IMR-90 (cell line): ENCODE data around the gene LRRC2. TPM values are rescaled to one million over a fixed set of nuclear protein-coding genes. Genes with fewer than 3 reads are reported as not detected.
A peak's percentile ranks its signal among the peaks of the same experiment; 100 is the strongest.

ENCODE experiments used
- ATAC-seq: fragments of 200-7000 bp; cut with Tn5 transposase; 2 replicates; pipeline ENCODE4 v1.9.1; 2020; ENCODE audit warnings: low read depth, mild to moderate bottlenecking, moderate library complexity
- BruUV-seq: library from RNA; stranded (reverse); fragments of 400-500 nt; replicated peaks from 2 replicates; lab custom pipeline; 2021; lab: Mats Ljungman, UMichigan
- CTCF ChIA-PET: fragments of 300-600 bp; formaldehyde crosslinking; extraction: SDS; loops from one replicate; lab custom pipeline; 2021; ENCODE audit warnings: antibody characterized with exemption; lab: Yijun Ruan, JAX
- POLR2A ChIA-PET: fragments of 300-600 bp; sonication (Branson Sonifier 250); formaldehyde crosslinking; loops from one replicate; lab custom pipeline; 2022; ENCODE audit warnings: antibody characterized with exemption; ENCODE audit not compliant: unreplicated experiment; lab: Charles Lee
- DNase-seq: peaks from one replicate; pipeline ENCODE4 v3.0.0; 2013
- H2AFZ ChIP-seq: replicated peaks from 2 replicates; pipeline ENCODE3; 2013; ENCODE audit warnings: low read length, mild to moderate bottlenecking; ENCODE audit not compliant: poor library complexity
- H2AK5ac ChIP-seq: 2 replicates; pipeline ENCODE4 v1.6.1; 2013; ENCODE audit warnings: low read depth, low read length, inconsistent platforms
- H2AK9ac ChIP-seq: replicated peaks from 2 replicates; pipeline ENCODE3; 2013; ENCODE audit warnings: mild to moderate bottlenecking, low read depth, low read length, moderate library complexity; ENCODE audit not compliant: poor library complexity
- H2BK120ac ChIP-seq: 2 replicates; pipeline ENCODE4 v1.6.1; 2013; ENCODE audit warnings: low read depth, low read length, inconsistent platforms
- H2BK15ac ChIP-seq: 3 replicates; pipeline ENCODE4 v1.6.1; 2013; ENCODE audit warnings: low read depth, low read length, inconsistent platforms
- H2BK20ac ChIP-seq: 2 replicates; pipeline ENCODE4 v1.6.1; 2013; ENCODE audit warnings: low read depth, mild to moderate bottlenecking, inconsistent platforms, low read length, moderate library complexity
- H2BK5ac ChIP-seq: 2 replicates; pipeline ENCODE4 v1.6.1; 2013; ENCODE audit warnings: mild to moderate bottlenecking, low read depth, low read length, inconsistent platforms; ENCODE audit not compliant: poor library complexity, severe bottlenecking
- H3K14ac ChIP-seq: replicated peaks from 2 replicates; pipeline ENCODE4 v1.6.1; 2013; ENCODE audit warnings: low read depth, low read length, inconsistent platforms
- H3K18ac ChIP-seq: 2 replicates; pipeline ENCODE4 v1.6.1; 2013; ENCODE audit warnings: low read depth, low read length, control low read depth
- H3K23ac ChIP-seq: 2 replicates; pipeline ENCODE4 v1.6.1; 2013; ENCODE audit warnings: low read depth, low read length, inconsistent platforms
- H3K27ac ChIP-seq: 2 replicates; pipeline ENCODE4 v1.5.1; 2013; ENCODE audit warnings: mild to moderate bottlenecking, control low read depth, low read length; ENCODE audit not compliant: insufficient read depth
- H3K27me3 ChIP-seq: 2 replicates; pipeline ENCODE4 v1.6.1; 2013; ENCODE audit warnings: low read length; ENCODE audit not compliant: control insufficient read depth, insufficient read depth
- H3K36me3 ChIP-seq: 2 replicates; pipeline ENCODE4 v1.6.1; 2013; ENCODE audit warnings: low read length, mixed read lengths; ENCODE audit not compliant: control insufficient read depth, insufficient read depth
- H3K4ac ChIP-seq: 2 replicates; pipeline ENCODE4 v1.6.1; 2013; ENCODE audit warnings: low read depth, low read length, inconsistent platforms
- H3K4me1 ChIP-seq: 2 replicates; pipeline ENCODE4 v1.6.1; 2013; ENCODE audit warnings: low read length, mixed read lengths; ENCODE audit not compliant: control insufficient read depth, insufficient read depth
- H3K4me2 ChIP-seq: 2 replicates; pipeline ENCODE4 v1.6.1; 2013; ENCODE audit warnings: low read depth, mild to moderate bottlenecking, control low read depth, low read length, moderate library complexity
- H3K4me3 ChIP-seq: 2 replicates; pipeline ENCODE4 v1.5.1; 2013; ENCODE audit warnings: low read depth, mild to moderate bottlenecking, control low read depth, low read length, moderate library complexity; ENCODE audit not compliant: insufficient read depth
- H3K56ac ChIP-seq: 2 replicates; pipeline ENCODE4 v1.6.1; 2013; ENCODE audit warnings: low read length, inconsistent platforms; ENCODE audit not compliant: insufficient read depth; ENCODE audit errors: extremely low read depth
- H3K79me1 ChIP-seq, 2 experiments: 2 replicates each; pipeline ENCODE4 v1.6.1; 2013; ENCODE audit warnings: low read length in 2 of 2, inconsistent platforms in 1 of 2, low read depth in 1 of 2
- H3K9ac ChIP-seq: 2 replicates; pipeline ENCODE4 v1.6.1; 2013; ENCODE audit warnings: low read depth, low read length, control low read depth
- H3K9me1 ChIP-seq: 2 replicates; pipeline ENCODE4 v1.6.1; 2013; ENCODE audit warnings: low read length, inconsistent platforms; ENCODE audit not compliant: insufficient read depth
- H3K9me3 ChIP-seq: 2 replicates; pipeline ENCODE4 v1.6.1; 2013; ENCODE audit warnings: low read length; ENCODE audit not compliant: control insufficient read depth, insufficient read depth
- H4K20me1 ChIP-seq: 2 replicates; pipeline ENCODE4 v1.6.1; 2013; ENCODE audit warnings: low read length, inconsistent platforms; ENCODE audit not compliant: insufficient read depth
- H4K5ac ChIP-seq: 2 replicates; pipeline ENCODE4 v1.6.1; 2013; ENCODE audit warnings: mild to moderate bottlenecking, low read depth, low read length, control low read depth
- H4K8ac ChIP-seq, 2 experiments: 2 replicates each; pipeline ENCODE4 v1.6.1; 2013; ENCODE audit warnings: low read depth in 2 of 2, low read length in 2 of 2, control low read depth in 1 of 2, inconsistent platforms in 1 of 2
- H4K91ac ChIP-seq: 2 replicates; pipeline ENCODE4 v1.6.1; 2013; ENCODE audit warnings: low read depth, low read length, inconsistent platforms; ENCODE audit not compliant: insufficient read depth
- CEBPB ChIP-seq: IDR thresholded peaks from 2 replicates; pipeline ENCODE4 v1.6.1; 2012; ENCODE audit warnings: low read depth, low read length, improper control_type of control experiment
- FOS ChIP-seq: fragments of 150-350 bp; IDR thresholded peaks from 2 replicates; pipeline ENCODE4 v1.6.1; 2016; ENCODE audit warnings: low read depth, low read length
- MXI1 ChIP-seq: IDR thresholded peaks from 2 replicates; pipeline ENCODE4 v1.6.1; 2012; ENCODE audit warnings: low read depth, mild to moderate bottlenecking, low read length, moderate library complexity, borderline replicate concordance
- RCOR1 ChIP-seq: IDR thresholded peaks from 2 replicates; pipeline ENCODE4 v1.6.1; 2012; ENCODE audit warnings: mild to moderate bottlenecking, low read length, improper control_type of control experiment; ENCODE audit not compliant: insufficient replicate concordance
- WGBS, 2 experiments: methylation state at CpG; one replicate each; pipeline versions ENCODE4 v1.1.5 to v1.1.7; 2013; ENCODE audit warnings: missing lambda C conversion rate in 2 of 2; ENCODE audit not compliant: insufficient read length in 1 of 2; ENCODE audit errors: extremely low coverage in 2 of 2; 5-methylcytosine and 5-hydroxymethylcytosine counted together
- dilution Hi-C: fragments of 300-500 bp; cut with HindIII; formaldehyde crosslinking; loops from one replicate; pipeline ENCODE4 v1.14.3; 2018; ENCODE audit warnings: low sequenced_read_pairs; ENCODE audit not compliant: unreplicated experiment
- in situ Hi-C: fragments of 300-500 bp; cut with MboI; formaldehyde crosslinking; loops from 3 replicates; pipeline ENCODE4 v1.14.3; 2019; ENCODE audit warnings: low sequenced_read_pairs, inconsistent platforms, mixed read lengths
- intact Hi-C: fragments of 100-400 bp; cut with micrococcal nuclease; formaldehyde crosslinking; loops from 2 replicates; pipeline ENCODE4 v1.10.0; 2022
- polyA plus RNA-seq, 3 experiments: library from polyadenylated mRNA; depleted of rRNA; stranded (reverse); fragments of >200 nt; gene quantifications; 2 replicates each; pipeline ENCODE4 v1.2.3, GENCODE V29; 2012; ENCODE audit warnings: low replicate concordance in 1 of 3
- total RNA-seq: library from RNA; depleted of rRNA; stranded (reverse); fragments of >200 nt; gene quantifications from 2 replicates; pipeline ENCODE4 v1.2.3, GENCODE V29; 2012

The LRRC2 gene
- total and polyA plus RNA-seq, 2 of the 4 experiments (the other 2 are of a cell fraction): 2.9 to 4.1 TPM

DNA sequence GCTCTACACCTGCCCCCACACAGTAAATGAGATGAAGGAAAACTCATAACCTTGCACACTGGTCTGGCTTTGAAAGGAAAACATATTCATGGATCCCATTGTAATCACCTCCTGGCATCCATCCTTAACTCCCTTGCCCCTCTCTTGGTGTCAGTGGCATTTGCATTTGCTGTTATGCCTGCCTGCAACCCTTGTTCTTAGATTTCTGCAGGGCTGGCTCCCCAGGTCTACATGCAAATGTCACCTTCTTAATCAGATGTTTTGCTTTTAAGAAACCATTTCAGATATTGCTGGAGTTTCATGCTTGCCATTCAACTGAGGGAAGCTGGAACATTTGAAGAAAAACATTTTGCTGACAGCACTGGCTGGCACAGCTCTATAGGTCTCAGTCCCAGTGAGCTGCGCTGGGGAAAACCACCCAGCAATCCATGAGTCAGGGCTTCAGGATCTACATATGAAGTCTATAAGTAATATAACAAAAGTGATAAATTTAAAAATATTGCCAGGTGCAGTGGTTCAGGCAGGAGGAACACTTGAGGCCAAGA, 19.1 kb downstream of the LRRC2 start:
- CTCF ChIA-PET: no interaction called here
- ATAC-seq: no peak
- BruUV-seq: no TSS peak

More for the DNA sequence above, 19.1 kb downstream of the LRRC2 start:
- peak; percentile 25 for DNase-seq
- WGBS, 2 experiments: no CpG with 5 or more reads among the region's 1 CpG
- peak overlapping the region; percentile 5 for H2BK20ac ChIP-seq
- no peak overlapping the region for H4K8ac ChIP-seq
- H3K4me1 ChIP-seq: peaks cover 20% of the 10 kb centered on the region
- peak overlapping the region; percentile 73 for H2BK120ac ChIP-seq
- in situ Hi-C loops: no loop called here
- no peak overlapping the region for H2AFZ ChIP-seq
- H3K27me3 ChIP-seq: no peaks in the 10 kb centered on the region
- peak overlapping the region; percentile 64; the same call in 1 of the 2 replicates for H3K18ac ChIP-seq
- no peak overlapping the region for H2BK5ac ChIP-seq
- no peak overlapping the region for H3K56ac ChIP-seq
- POLR2A ChIA-PET: no interaction called here
- H3K79me1 ChIP-seq: 0 out of 4 replicates have a peak, but pooled peaks cover 0 to 6% of the 10 kb centered on the region in 2 experiments
- H4K5ac ChIP-seq: peak overlapping the region; percentile 39; the same call in 1 of the 2 replicates
- H3K4me2 ChIP-seq: no peak overlapping the region
- H3K4me3 ChIP-seq: no peak overlapping the region
- H3K4ac ChIP-seq: peak overlapping the region; percentile 43; the same call in 1 of the 2 replicates
- H3K14ac ChIP-seq: no peak overlapping the region; the same call in 1 of the 2 replicates
- no peak overlapping the region for H3K23ac ChIP-seq
- TF ChIP-seq FOS (no peak), MXI1 (no peak), RCOR1 (no peak), CEBPB (no peak)
- no peaks in the 10 kb centered on the region for H4K20me1 ChIP-seq
- no peak overlapping the region for H2AK9ac ChIP-seq
- no peak overlapping the region; the same call in 1 of the 2 replicates for H2AK5ac ChIP-seq
- no peaks in the 10 kb centered on the region for H3K9me3 ChIP-seq
- intact Hi-C loops: no loop called here
- H3K27ac ChIP-seq: no peak overlapping the region
- H4K91ac ChIP-seq: peak overlapping the region; percentile 31; the same call in 1 of the 2 replicates
- peaks cover 18% of the 10 kb centered on the region for H3K36me3 ChIP-seq
- H3K9ac ChIP-seq: no peak overlapping the region
- dilution Hi-C loops: no loop called here
- peaks cover 15% of the 10 kb centered on the region for H3K9me1 ChIP-seq
- H2BK15ac ChIP-seq: 0 out of 3 replicates have a peak overlapping the region, but pooled peaks have one; percentile 11
